HG02852 (cell line): ENCODE measurements around the gene PRPSAP1.
"Not testable (repeated sequence)": the region's sequence is repeated elsewhere in the genome, so short reads cannot be mapped to it uniquely, and the experiment has no call there.

Source experiments
- ATAC-seq: cut with Tn5 transposase; IDR thresholded peaks from one replicate; pipeline ENCODE4 v1.9.1; 2021; ENCODE audit warnings: mild to moderate bottlenecking, moderate library complexity; ENCODE audit not compliant: unreplicated experiment

The PRPSAP1 gene

GRCh38 chr17:76278268-76278908, 75.3 kb downstream of the PRPSAP1 start:
- ATAC-seq, result no peak

GRCh38 chr17:76277300-76278267, 76.1 kb downstream of the PRPSAP1 start:
- ATAC-seq, result no peak

GRCh38 chr17:76276461-76277299, 77.0 kb downstream of the PRPSAP1 start:
- ATAC-seq, result no peak

GRCh38 chr17:76276069-76276431, 77.7 kb downstream of the PRPSAP1 start:
- no peak for ATAC-seq

DNA sequence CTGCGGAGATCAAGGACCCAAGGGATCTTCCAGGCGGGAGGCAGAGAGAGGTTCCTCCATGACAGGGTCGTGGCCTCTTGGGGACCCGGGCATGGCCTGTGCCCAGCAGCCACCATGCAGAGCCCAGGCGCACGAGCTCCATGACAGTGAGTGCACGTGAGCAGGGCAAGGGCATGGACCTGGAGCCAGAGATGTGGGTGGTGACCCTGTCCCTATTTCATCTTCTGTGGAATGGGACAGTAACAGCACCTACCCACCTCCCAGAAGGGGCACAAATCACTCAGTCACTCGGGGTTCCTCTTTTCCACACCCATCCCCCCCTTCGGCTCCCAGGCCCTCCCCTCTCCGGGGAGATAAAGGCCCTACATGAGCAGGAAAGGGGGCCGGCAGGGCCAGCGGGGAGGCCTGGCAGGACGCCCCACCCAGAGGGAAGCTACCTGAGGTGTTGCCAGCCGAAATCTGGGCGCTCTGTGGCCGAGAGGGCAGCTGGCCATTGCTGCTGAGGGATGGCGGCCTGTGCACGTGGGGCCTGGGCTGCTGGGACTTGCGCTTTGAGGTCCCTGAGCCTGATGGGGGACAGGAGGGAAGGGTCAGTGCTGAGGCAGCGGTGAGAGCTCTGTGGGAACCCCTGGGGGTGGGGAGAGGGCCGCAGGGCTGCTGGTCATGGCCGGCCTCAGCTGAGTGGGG, 78.2 kb downstream of the PRPSAP1 start:
- no peak for ATAC-seq

- ATAC-seq, result no peak
Observed at GRCh38 chr17:76274112-76274956, 79.4 kb downstream of the PRPSAP1 start.

DNA sequence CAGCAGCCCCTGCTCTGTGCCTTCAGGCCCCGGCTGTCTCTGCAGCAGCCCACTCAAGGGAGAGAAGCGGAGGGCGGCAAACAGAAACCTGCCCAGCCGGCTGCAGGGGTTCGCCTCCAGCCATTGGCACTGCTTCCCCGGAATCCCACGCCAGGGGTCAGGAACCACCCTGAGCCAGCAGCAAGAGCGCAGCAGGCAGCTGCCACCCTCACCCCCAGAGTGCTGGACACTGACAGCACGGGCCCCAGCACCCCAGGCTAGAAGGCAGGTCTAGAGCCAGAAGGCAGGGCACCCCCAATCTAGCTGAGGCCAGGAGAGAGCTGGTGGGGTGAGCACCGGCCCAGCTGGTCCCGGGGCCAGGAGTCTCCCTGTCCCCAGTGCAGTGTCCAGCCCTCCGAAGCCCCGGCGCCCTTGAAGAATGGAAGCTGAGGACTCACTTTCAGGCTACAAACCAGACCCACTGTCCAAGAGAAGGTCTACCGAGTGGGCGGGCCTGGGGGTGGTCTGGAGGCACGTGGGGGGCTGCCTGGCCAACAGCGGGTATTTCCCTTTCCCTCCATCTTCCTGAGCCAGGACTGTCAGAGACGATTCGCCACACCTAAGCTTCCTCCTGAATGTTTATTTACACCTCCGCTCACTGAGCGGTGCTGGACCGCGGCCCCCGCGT, 80.1 kb downstream of the PRPSAP1 start:
- no peak for ATAC-seq

GRCh38 chr17:76272541-76273444, 80.9 kb downstream of the PRPSAP1 start:
- peak; percentile 14 for ATAC-seq

DNA sequence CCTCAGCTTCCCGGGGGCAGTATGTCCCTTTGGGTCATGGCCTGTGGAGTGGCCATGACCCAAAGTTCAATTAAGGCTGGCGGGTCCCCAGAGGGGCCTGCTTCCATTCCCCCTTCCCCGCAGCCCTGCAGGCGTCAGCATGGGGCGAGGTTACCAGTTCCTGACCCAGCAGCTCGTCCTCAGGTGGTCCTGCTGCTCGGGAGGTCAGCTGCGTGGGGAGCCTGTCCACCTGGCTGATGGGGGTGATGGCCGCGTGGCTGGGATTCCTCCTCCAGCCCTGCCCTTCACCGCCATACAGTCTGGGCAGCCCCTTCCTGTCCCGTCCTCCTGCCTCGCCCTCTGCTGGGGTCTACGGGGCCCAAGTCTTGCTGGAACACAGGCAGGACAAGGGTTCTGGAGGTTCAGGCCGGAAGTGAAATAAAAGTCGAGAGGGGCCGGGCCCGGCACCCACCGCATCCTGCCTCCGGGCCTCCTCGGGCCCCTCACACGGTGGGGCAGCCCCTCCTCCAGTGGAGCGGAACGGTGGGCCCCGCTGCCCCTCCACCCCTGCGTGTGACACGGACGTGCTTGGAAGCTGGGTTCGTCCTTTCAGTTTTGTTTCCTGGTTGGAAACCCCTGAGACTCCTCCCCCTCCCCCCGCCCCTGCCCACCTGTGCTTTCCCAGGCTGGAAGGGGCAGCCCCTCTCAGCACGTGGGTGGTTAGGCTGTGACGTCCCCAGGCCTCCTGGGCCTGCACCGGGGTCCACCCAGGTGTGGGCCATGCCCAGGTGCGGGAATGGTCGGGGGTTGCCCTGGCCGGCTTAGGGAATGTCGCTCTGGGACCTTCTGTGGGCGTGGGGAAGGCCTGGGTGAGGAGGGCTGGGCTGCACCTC, 81.8 kb downstream of the PRPSAP1 start:
- peak; percentile 49 for ATAC-seq

- ATAC-seq, result peak; percentile 5
Observed at GRCh38 chr17:76270770-76271668, 82.7 kb downstream of the PRPSAP1 start.

GRCh38 chr17:76270127-76270592, 83.6 kb downstream of the PRPSAP1 start:
- no peak for ATAC-seq

GRCh38 chr17:76268991-76269981, 84.4 kb downstream of the PRPSAP1 start:
- ATAC-seq, result no peak

GRCh38 chr17:76268015-76268749, 85.5 kb downstream of the PRPSAP1 start:
- ATAC-seq, result no peak

GRCh38 chr17:76267581-76268001, 86.1 kb downstream of the PRPSAP1 start:
- ATAC-seq, result not testable (repeated sequence)
